ENCODE data around the gene TNFRSF11A.

TNFRSF11A gene

GRCh38 chr18:62345909-62346308 is 20.8 kb downstream of the TNFRSF11A start:
- no peak for DNase-seq

DNA sequence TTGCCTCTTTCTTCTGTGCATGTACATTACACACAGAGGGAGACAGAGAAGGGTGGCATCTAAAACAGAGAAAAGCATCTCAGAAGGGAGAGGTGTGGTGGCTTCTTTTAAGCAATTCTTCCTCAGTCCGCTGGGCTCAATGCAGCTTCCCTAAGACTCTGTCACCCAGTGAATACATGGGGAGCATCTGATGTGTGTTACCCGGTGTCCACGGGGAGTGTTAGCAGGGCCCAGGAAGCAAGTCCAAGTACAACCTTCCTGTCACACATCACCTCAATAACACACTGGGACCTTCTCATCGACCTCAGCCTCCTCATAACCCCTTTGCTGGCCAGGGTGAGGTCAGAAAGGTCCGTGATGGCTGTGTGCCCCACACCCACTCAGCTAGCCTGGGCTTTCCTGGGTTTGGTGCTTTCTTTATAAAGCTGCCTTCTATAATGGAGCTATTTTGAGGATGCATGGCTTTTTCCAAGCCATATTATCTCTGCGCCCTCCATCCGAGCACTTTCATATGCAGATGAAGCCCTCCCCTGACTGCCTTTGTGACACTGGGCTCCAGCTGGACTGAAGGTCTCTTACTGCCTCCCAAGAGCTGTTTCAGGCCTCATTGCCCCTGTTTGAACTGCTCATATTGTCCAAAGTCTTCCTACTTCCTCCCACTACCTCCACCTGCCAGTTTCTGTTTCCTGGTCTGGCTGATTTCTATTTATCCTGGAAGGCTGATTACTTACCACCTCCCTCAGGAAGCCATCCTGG is 21.4 kb downstream of the TNFRSF11A start:
- no peak for DNase-seq

DNA sequence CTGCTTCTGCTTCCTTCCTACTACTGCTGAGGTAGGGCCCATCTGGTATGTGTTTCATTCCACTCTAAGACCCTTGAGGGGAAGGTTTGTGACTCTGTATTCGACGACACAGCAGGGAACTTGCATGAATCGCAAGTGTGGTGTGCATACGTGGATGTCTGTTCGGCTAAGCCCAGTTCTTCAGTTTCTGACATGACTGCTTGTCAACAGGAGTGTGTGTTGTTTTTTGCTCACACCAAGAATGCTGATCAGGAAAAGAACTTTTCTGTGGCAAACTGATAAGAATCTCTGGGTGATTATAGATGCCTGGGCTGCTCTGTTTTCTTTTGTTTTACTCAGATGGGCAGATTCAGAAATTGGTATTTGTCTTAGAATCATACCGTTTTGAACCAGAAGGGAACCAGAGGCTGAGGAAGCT is 22.0 kb downstream of the TNFRSF11A start:
- DNase-seq = no peak

DNA sequence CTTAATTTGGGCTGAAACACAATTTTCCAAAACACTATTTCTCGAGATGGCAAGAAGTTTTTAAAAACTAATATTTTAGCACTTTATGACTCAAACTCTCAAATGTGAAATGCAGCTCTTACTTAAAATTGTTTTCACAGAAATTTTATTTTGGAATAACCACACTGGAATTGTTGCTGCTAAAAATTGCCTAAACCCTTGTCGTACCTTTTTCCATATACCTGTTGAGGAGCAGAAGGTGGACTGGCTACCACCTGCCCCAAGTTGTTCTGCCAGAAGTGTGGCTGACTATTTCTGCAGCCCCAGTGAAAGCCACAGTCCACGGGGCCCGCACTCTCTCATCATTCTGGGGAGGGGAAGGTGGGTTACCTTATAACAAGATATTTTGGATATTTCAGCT is 23.4 kb downstream of the TNFRSF11A start:
- DNase-seq = no peak

DNA sequence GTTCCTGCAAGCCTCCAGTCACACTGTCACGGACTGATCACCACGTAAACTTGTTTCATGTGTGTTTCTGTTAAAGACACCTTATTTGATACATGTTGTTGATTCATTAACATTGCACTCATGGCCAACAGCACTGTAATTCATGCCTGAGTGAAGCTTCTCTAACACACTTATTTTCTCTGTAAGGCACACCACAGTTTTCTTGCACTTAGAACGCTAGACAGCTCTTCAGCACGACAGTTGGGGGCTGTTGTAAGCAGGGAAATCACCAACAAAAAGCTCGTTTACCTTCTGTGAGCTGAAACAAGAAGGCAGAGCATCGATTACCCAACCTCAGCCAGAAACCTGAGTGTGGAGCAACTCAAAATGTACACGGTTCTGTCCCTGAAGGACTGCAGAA is 28.1 kb downstream of the TNFRSF11A start:
- DNase-seq = no peak

DNA sequence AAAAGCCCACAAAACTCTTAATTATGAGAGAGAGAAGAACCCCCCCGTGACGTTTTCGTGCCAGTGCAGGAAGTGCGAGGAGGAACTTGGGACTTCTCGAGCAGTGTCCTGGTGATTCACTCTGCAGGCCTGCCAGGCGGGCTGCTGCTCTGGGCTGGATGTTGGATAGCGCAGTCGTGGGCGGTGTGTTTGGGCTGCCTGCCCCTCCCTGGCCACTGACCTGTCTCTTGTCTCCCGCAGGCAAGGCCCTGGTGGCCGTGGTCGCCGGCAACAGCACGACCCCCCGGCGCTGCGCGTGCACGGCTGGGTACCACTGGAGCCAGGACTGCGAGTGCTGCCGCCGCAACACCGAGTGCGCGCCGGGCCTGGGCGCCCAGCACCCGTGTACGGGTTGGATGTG is 29.0 kb downstream of the TNFRSF11A start:
- DNase-seq = no peak

- DNase-seq = no peak
Measured at GRCh38 chr18:62357079-62357719, 32.1 kb downstream of the TNFRSF11A start.

DNA sequence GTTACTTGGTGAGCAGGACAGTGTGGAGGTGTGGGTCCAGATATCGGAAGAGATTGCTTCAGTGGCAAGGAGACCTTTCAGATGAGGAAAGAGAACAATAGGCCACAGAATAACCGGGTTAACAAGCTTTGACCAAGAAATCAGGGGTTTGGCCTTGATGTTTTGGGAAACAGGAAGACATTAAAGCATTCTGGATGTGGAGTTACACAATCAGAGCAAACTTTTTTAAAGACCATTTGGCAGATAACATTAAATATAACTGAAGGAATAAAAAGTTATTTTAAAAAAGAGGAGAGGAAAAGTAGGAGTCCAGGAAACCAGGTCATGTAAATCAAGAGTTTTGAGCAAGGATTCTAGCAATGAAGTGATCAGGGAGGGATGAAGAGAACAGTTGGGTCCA is 35.7 kb downstream of the TNFRSF11A start:
- DNase-seq = no peak

DNA sequence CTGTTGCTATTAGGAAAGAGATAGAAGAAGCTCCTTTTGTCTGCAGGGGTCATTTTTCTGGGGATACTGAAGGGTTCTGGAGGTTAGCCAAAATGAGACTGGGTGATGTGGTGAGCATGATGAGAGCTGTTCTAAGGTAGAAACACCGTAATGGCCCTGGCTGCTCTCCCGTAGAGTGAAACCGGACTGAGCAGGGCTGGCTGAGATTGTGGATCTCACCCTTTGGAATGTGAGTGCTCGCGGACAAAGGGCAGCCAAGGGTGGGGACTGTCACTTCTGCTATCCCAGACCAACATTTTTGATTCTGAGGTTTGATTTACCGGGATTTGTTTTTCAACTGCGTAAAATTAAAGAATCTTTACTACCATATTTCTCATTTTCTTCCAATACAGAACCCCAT is 36.2 kb downstream of the TNFRSF11A start:
- no peak for DNase-seq

GRCh38 chr18:62364558-62364957 is 39.4 kb downstream of the TNFRSF11A start:
- no peak for DNase-seq

GRCh38 chr18:62365420-62365819 is 40.3 kb downstream of the TNFRSF11A start:
- no peak for DNase-seq

DNA sequence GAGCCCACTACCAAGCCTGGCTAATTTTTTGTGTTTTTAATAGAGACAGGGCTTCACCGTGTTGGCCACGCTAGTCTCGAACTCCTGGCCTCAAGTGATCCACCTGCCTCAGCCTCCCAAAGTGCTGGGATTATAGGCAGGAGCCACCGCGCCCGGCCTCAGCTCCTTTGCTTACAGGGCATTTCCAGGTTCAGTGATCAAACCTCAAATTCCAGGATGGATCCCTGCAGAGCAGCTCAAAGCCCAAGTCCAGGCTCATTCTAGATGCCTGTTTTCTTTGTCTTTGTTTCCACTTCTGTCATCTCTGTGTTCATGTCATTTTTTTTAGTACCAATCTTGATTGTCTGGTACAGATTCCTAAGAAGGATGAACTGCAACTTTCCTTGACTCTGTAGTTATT is 41.9 kb downstream of the TNFRSF11A start:
- DNase-seq = no peak

- no peak for DNase-seq
Measured at GRCh38 chr18:62368100-62368499, 43.0 kb downstream of the TNFRSF11A start.

- no peak for DNase-seq
Measured at GRCh38 chr18:62369129-62369644, 44.1 kb downstream of the TNFRSF11A start.

DNA sequence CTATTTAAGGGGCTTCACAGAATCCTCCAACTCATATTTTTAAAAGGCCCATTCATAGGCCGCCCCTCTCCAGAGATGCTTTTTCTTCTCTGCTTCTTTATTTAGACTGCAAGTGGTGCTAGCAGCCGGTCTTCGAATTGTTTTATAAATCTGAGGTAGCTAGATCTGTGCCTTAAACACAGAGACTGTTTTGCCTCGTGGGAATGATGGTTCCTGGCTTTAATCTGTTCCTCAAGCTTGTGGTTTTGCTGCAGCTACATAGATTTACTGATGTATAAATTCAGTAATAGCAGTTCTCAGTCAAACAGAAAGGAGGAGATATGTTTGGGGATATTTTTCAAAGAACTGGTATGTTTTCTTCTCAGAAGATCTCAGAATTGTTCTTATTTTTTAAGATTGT is 45.3 kb downstream of the TNFRSF11A start:
- peak; percentile 46 for DNase-seq

DNA sequence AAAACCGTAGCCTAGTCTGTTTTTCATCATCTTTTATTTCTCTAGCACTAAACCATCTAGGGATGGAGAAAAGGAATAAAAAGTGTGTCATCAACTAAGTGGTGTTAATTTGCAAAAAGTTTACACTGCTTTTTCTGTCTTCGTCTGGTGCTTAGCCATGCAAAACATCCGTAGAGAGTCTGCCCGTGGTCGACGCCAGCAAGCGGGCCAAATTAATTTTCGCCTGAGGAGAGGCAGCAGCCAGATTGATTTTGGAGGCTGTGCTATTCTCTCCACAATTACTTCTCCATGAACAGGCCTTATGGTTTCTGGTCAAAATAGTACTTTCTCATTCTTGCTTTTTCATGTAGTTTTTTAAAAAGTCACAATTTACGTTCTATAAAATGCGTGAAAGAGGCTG is 46.3 kb downstream of the TNFRSF11A start:
- DNase-seq = peak; percentile 54

DNA sequence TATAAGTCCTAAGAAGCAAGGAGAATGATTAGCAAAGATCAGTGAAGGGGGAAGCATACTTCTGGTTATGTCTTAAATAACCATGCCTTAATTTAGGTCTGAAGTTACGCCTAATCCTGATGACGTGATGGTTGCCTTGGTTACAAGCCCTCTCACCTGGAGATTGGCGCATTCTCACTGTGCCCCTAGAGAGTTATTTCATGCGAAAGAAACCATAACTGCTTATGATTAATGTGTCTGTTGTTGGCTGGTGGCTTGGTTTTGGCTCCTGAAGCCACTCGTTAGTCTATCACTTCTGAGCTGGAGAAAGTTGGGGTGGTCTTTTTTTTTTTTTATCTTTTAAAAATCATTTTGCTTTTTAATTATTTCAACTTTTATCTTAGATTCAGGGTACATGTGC is 47.0 kb downstream of the TNFRSF11A start:
- no peak for DNase-seq

DNA sequence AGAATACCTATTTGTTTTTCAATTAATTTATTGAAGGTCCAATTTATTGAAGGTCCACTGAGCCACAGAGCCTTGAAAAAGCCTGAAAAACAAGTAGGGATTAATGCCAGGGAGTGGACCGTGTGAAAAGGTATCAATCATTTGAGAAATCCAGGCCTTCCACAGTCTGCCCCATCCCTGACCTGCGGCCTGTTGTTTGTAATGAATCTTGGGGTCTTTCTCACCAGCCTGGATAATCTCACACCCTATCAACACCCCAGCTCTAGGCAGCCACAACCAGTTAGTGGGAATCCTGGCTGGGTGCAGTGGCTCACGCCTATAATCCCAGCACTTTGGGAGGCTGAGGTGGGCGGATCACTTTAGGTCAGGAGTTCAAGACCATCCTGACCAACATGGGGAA is 47.8 kb downstream of the TNFRSF11A start:
- DNase-seq = no peak

DNA sequence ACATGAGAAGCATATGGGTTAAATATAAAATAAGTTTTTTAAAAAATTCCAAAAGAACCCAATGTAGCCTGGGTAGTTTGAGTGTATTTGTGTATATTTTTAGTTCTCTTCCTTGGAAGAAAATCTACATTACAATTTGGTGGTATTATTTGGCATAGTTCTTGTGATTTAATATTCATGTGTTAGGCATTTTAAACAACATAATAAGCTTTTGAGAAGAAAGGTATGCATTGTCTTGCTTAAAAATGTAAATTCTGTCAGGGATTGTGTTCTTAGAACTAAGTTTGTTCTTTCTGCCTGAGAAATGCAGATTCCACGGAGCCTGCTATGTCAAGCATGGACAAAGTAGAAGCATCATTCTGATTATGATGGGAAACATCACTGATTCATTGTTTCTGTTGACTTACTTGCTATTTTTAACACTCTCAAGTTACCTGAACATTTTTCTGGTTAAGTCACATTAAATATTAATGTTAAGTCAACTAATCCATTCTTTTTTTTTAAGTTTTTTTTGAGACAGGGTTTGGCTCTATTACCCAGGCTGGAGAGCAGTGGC is 49.4 kb downstream of the TNFRSF11A start:
- no peak for DNase-seq

GRCh38 chr18:62377131-62377807 is 52.2 kb downstream of the TNFRSF11A start:
- no peak for DNase-seq

DNA sequence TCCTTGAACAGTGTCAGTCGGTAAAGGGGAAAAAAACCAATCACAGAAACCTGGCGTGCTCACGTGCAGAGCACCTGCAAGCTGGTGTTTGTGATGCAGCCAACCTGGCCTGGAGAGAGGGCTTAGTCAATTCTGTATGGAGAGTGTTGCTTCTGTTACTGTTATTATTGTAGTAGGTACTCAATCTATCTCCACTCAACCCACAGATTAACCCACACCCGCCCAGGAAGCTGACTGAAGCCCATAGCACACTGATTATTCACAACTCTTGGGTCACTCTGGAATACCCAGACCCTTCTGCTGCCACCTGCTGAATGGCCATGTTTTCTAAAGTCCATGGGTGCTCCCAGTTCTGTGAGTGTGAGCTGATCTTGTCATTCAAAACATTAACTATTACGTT is 53.9 kb downstream of the TNFRSF11A start:
- no peak for DNase-seq

DNA sequence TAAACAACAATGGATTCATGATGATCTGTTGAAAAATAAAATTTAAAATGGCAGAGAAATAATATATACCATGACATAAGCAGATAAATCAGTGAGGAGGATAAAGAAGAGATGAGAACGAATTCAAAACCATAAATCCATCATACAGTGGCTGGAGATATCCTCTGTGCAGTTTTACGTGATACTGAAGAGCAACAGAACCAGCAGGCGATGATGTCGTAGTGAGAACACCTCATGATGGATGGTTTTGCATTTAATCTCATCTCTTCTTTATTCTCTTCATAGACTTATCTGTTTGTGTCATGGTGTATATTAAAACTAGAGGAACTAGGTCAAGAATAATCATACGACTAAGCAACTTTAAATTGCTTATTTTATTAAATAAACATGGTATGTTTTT is 56.3 kb downstream of the TNFRSF11A start:
- DNase-seq = no peak

GRCh38 chr18:62384068-62384467 is 59.0 kb downstream of the TNFRSF11A start:
- no peak for DNase-seq

Measured in right hindlimb (tissue), 1 donor.